ENCODE measurements around the gene TMEM154. TPM values are rescaled to one million over a fixed set of nuclear protein-coding genes. Genes with fewer than 3 reads are reported as not detected.

TMEM154 gene
- total RNA-seq, 2 experiments from 2014 or later: 15.2 to 21.2 TPM

DNA sequence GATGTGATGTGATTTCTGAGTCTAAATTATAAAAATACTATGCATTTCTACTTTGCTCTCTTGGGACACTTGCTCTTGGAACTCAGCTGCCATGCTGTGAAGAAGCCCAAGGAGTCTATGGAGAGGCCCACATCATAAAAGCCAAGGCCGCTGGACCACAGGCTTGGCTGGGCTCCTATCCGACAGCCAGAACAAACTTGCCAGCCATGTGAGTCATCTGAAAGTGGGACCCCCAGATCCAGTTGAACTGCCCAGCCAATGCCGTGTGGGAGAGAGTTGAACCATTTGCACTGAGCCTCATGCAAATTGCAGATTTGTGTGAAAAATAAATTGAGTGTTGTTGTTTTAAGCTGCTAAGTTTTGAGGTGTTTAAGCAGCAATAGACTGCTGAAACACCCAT lies 60.2 kb downstream of the TMEM154 start:
- Mint-ChIP-seq H3K27me3 (no peaks in the 10 kb centered on the region), H3K36me3 (ENCODE audit: low read depth) (no peaks in the 10 kb centered on the region), H3K27ac (no peak overlapping the region), H3K9me3 (ENCODE audit: low read depth) (no peaks in the 10 kb centered on the region), H3K4me1 (no peaks in the 10 kb centered on the region), H3K4me3 (no peak overlapping the region)
- DNase-seq (no peak), ATAC-seq (no peak)
- ChIA-PET CTCF (no interaction called here), POLR2A (no interaction called here)
- intact Hi-C loops (cut with DNase I, micrococcal nuclease): no loop called here

DNA sequence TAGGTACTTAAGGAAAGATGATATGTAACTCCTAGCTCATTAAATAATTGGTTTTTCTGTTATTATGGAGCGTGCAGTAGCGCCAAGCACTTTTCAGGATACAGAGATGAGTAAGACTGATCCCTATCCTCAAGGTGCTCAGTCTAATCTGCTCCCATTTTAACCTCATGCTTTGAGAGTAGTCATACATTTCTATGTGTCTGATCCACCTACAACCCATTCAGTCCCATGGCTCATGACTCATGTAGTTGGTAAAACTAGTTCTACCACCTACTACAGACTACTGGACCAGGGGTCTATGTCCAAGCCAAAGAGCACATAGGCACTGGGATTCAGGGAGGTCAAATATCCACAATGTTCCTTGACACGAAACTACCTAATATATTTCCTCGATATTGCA lies 60.8 kb downstream of the TMEM154 start:
- no peak for DNase-seq
- Mint-ChIP-seq H3K4me1 (no peaks in the 10 kb centered on the region), H3K9me3 (ENCODE audit: low read depth) (no peaks in the 10 kb centered on the region), H3K27ac (no peak overlapping the region), H3K36me3 (ENCODE audit: low read depth) (no peaks in the 10 kb centered on the region), H3K27me3 (no peaks in the 10 kb centered on the region), H3K4me3 (no peak overlapping the region)
- ChIA-PET CTCF (interaction anchor here (0.6 kb wide), 2 partner anchors 9 to 117 kb away, joined by 3 read pairs; no protein-coding TSS in a partner anchor), POLR2A (no interaction called here)
- no peak for ATAC-seq
- intact Hi-C loops (cut with DNase I, micrococcal nuclease): no loop called here

DNA sequence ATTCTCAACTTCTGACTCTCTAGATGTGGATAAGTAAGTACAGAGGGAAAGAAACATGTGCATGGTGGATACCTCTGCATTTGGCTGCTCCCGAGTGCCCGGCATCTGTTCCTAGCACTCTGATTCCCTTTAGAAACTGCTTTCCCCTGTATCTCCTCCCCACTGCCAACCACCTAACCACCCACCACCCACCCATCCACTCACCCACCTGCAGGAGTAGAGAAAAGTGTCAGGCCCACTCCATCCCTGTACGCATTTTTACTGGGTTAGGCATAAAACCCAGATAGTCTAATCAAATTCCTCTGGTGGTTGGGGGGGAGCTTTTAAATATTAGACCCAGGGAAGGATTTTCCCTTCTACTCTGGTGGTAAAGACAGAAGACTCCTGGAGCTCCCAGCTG lies 63.0 kb downstream of the TMEM154 start:
- ChIA-PET CTCF (interaction anchor here (0.6 kb wide), 1 partner anchor 208 kb away, joined by 4 read pairs; no protein-coding TSS in a partner anchor), POLR2A (no interaction called here)
- Mint-ChIP-seq H3K9me3 (ENCODE audit: low read depth) (no peaks in the 10 kb centered on the region), H3K4me3 (no peak overlapping the region), H3K4me1 (no peaks in the 10 kb centered on the region), H3K27ac (no peak overlapping the region), H3K27me3 (no peaks in the 10 kb centered on the region), H3K36me3 (ENCODE audit: low read depth) (no peaks in the 10 kb centered on the region)
- DNase-seq (no peak), ATAC-seq (no peak)
- intact Hi-C loops (cut with DNase I, micrococcal nuclease): no loop called here

DNA sequence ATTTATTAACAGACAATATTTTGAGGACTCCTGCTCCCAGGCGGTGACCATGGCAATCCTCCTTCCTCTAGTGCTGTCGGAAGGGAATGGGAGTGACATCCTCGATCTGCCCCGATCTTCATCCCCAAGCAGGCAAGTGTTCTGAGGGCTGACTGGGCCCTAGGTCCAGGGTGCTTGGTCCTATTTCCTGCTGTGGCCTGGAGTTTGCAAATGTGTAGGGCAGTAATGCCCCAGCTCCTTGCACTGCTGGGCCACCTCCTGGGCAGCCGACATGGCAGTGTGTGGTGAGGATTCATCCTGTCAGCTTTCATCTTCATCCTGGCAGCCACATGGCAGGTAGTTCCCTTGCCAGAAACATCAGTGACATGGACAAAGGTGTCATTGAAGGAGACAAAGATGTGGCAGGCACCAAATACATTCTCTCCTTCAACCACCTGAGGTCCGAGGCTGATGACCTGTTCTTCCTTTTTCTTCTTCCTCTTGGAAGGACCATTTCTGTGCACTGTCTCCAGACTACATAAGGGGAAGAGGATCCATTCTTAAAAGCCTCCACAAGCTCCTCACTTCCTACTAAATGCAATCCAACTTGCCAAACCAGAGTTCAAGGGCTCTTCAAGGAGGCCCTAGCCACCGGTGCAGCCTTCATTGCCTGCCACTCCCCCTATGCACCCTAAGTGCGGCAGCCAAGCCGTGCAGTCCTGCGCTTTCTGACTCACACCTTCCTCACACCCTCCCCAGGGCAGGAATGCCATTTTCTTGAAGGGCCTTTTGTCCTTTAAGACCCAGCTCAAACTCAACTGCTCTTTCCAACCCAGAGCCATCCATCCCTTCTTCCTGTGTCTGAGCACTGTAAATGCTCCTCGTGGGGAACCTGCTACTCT lies 65.7 kb downstream of the TMEM154 start:
- POLR2A ChIA-PET: no interaction called here
- no peaks in the 10 kb centered on the region for H3K9me3 Mint-ChIP-seq (ENCODE audit: low read depth)
- ATAC-seq (no peak), DNase-seq (no peak)
- CTCF ChIA-PET: no interaction called here
- no peaks in the 10 kb centered on the region for H3K36me3 Mint-ChIP-seq (ENCODE audit: low read depth)
- intact Hi-C loops (cut with DNase I, micrococcal nuclease): no loop called here
- H3K4me1 Mint-ChIP-seq: no peaks in the 10 kb centered on the region
- H3K27me3 Mint-ChIP-seq: no peaks in the 10 kb centered on the region
- no peak overlapping the region for H3K27ac Mint-ChIP-seq
- H3K4me3 Mint-ChIP-seq: no peak overlapping the region

DNA sequence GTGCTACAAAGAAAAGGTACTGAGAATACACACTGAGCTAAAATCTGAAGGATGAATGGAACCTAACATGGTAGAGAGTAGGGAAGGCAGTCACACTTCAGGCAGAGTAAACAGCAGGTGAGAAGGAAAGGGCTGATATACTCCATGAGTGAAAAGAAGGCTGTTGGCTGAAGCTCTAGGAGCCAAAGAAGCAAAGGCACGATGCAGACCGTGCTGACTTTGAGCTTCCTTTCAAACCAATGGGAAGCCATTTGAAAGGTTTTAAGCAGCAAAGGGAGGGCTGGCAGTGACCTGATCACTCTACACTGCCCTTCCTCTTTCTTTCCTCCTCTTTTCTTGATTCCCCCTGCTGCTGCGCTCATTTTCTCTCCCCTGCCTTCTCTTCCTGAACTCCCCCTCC lies 66.4 kb downstream of the TMEM154 start:
- Mint-ChIP-seq H3K4me1 (no peaks in the 10 kb centered on the region), H3K4me3 (no peak overlapping the region), H3K27me3 (no peaks in the 10 kb centered on the region), H3K9me3 (ENCODE audit: low read depth) (no peaks in the 10 kb centered on the region), H3K36me3 (ENCODE audit: low read depth) (no peaks in the 10 kb centered on the region), H3K27ac (no peak overlapping the region)
- ATAC-seq (no peak), DNase-seq (no peak)
- POLR2A ChIA-PET: no interaction called here
- intact Hi-C loops (cut with DNase I, micrococcal nuclease): no loop called here
- CTCF ChIA-PET: interaction anchor here (1.4 kb wide), 1 partner anchor 111 kb away, joined by 6 read pairs; no protein-coding TSS in a partner anchor

DNA sequence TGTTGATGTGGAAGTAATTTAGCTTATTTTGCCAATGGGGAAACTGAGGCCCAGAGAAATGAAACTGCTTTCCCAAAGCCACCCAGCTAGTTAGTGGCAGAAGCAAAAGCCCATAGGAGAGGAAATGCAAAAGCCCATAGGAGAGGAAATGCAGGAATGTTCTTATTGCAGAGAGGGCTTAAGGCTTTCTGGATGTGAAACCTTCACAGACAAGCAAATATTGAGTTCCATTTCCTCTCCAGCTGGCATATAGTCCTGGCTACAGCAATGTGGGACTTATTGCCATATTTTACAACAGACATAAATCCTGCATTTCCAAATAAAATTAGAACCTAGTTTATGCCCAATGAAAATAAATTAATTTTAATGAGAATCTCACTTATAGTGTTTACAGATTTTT lies 69.7 kb downstream of the TMEM154 start:
- CTCF ChIA-PET: interaction anchor here (0.6 to 2.0 kb wide), 6 partner anchors 9 to 214 kb away, joined by 3 to 7 read pairs (median 3); no protein-coding TSS in a partner anchor
- no peak for DNase-seq
- intact Hi-C loops (cut with DNase I, micrococcal nuclease): no loop called here
- no peaks in the 10 kb centered on the region for H3K36me3 Mint-ChIP-seq (ENCODE audit: low read depth)
- POLR2A ChIA-PET: no interaction called here
- H3K9me3 Mint-ChIP-seq (ENCODE audit: low read depth): no peaks in the 10 kb centered on the region
- no peak overlapping the region for H3K4me3 Mint-ChIP-seq
- peaks cover 4% of the 10 kb centered on the region for H3K4me1 Mint-ChIP-seq
- no peak for ATAC-seq
- H3K27me3 Mint-ChIP-seq: no peaks in the 10 kb centered on the region
- H3K27ac Mint-ChIP-seq: no peak overlapping the region

DNA sequence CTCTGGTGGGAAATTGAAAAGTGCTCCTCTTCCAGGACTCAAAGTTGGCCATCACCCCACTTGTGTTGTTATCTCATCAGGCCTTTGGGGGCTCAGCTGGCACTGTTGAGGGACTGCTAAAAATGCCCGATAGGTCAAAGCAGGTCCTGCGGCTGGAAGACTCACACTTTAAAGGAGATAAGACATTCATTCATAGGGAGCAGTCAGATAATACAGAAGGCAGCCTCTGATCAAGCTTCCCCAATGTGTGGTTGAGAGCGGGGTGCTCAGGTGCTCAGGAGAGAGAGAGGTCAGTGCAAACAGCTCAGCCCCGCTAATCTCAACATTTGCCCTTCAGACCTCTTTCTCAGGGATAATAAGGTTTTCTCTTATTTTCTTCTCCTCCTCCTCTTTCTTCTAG lies 70.3 kb downstream of the TMEM154 start:
- CTCF ChIA-PET: interaction anchor here (0.6 to 2.2 kb wide), 7 partner anchors 20 to 213 kb away, joined by 3 to 7 read pairs (median 3); no protein-coding TSS in a partner anchor
- H3K27ac Mint-ChIP-seq: no peak overlapping the region

DNA sequence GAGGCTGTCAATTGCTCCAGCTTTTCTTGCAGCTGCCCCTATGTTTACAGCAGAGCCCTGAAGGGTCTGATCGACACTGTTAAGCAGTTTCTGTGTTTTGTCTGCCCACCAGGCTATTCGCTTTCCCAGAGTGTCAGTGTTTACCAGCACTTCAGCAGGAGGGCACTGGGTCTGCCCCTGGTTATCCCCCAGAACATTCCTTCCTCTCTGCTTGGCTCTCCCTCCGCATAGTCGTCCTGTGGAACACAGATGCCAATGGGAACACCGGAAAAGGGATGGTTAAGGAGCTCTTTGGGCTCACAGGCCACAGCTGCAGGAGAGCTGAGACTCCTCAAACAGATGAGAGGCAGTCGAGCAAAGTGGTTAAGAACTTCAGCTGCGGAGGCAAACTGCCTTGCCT lies 72.6 kb downstream of the TMEM154 start:
- intact Hi-C loops (cut with DNase I, micrococcal nuclease): no loop called here
- H3K4me3 Mint-ChIP-seq: no peak overlapping the region
- ChIA-PET POLR2A (interaction anchor here (0.6 kb wide), 1 partner anchor 60 kb away, joined by 3 read pairs; no protein-coding TSS in a partner anchor), CTCF (interaction anchor here (0.6 to 2.2 kb wide), 2 partner anchors 106 to 694 kb away, joined by 3 to 7 read pairs; no protein-coding TSS in a partner anchor)
- H3K4me1 Mint-ChIP-seq: peaks cover 4% of the 10 kb centered on the region
- no peaks in the 10 kb centered on the region for H3K9me3 Mint-ChIP-seq (ENCODE audit: low read depth)
- no peak overlapping the region for H3K27ac Mint-ChIP-seq
- DNase-seq (no peak), ATAC-seq (no peak)
- H3K27me3 Mint-ChIP-seq: no peaks in the 10 kb centered on the region
- no peaks in the 10 kb centered on the region for H3K36me3 Mint-ChIP-seq (ENCODE audit: low read depth)

More for the DNA sequence above, 70.3 kb downstream of the TMEM154 start:
- no peak for DNase-seq
- POLR2A ChIA-PET: no interaction called here
- intact Hi-C loops (cut with DNase I, micrococcal nuclease): no loop called here
- Mint-ChIP-seq H3K36me3 (ENCODE audit: low read depth) (no peaks in the 10 kb centered on the region), H3K9me3 (ENCODE audit: low read depth) (no peaks in the 10 kb centered on the region), H3K4me1 (peaks cover 4% of the 10 kb centered on the region), H3K4me3 (no peak overlapping the region), H3K27me3 (no peaks in the 10 kb centered on the region)
- no peak for ATAC-seq

DNA sequence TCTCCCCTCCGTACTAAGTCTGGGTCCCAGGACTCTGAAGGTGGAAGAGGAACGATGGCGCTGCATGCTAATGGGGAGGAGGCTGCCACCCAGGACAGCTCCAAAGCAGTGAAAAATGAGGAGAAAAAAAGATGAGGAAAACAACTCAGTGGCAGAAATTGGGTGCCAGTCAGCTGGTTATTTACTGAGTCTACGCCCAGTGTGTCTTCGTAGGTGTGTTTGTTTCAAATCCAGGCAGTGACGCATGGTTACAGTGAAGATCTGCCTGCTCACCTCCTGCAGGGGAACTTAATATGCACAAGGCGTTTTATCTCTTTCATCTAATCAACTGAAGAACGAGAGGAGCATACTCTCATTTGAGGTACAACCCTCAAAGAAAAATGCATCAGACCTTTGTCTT lies 73.0 kb downstream of the TMEM154 start:
- no peak overlapping the region for H3K4me3 Mint-ChIP-seq
- ATAC-seq (no peak), DNase-seq (no peak)
- ChIA-PET POLR2A (interaction anchor here (0.6 kb wide), 1 partner anchor 60 kb away, joined by 3 read pairs; no protein-coding TSS in a partner anchor), CTCF (interaction anchor here (0.9 to 1.0 kb wide), 2 partner anchors 11 to 46 kb away, joined by 3 read pairs; no protein-coding TSS in a partner anchor)
- H3K4me1 Mint-ChIP-seq: peaks cover 4% of the 10 kb centered on the region
- no peaks in the 10 kb centered on the region for H3K9me3 Mint-ChIP-seq (ENCODE audit: low read depth)
- H3K27me3 Mint-ChIP-seq: no peaks in the 10 kb centered on the region
- no peaks in the 10 kb centered on the region for H3K36me3 Mint-ChIP-seq (ENCODE audit: low read depth)
- intact Hi-C loops (cut with DNase I, micrococcal nuclease): no loop called here
- no peak overlapping the region for H3K27ac Mint-ChIP-seq

DNA sequence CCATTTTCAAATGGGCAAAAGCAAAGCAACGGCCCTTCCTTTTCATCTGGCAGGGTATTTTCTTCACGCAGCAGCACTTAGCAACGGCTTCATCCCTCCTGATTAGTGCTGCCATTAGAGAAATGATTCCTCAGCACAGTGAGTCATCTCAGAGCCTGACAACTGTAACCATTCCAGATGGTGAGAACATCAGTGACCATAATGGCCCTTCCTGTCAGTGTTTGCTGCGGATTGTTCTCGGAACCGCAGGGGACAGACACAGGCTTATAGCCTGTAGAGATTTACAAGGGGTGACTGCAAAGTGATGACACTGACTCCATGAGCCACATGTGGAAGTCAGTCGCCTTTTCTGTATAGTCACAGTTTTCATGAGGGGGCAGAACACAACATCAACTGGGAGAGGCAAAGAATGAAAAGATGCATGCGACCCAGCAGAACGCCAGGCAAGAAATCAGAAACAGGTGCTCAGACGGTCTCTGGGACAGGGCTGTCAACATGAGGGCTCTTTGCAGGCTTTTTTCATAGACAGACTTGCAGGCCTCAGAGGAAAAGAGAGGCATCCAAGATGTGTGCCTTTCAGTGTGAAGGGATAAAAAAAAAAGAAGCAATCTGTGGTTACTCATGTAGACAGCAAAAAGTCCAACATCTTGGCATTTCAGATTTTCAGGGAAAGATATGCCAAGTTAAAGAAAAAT lies 74.0 kb downstream of the TMEM154 start:
- Mint-ChIP-seq H3K4me3 (no peak overlapping the region), H3K9me3 (ENCODE audit: low read depth) (no peaks in the 10 kb centered on the region), H3K36me3 (ENCODE audit: low read depth) (no peaks in the 10 kb centered on the region), H3K27me3 (no peaks in the 10 kb centered on the region), H3K27ac (no peak overlapping the region), H3K4me1 (peaks cover 4% of the 10 kb centered on the region)
- intact Hi-C loops (cut with DNase I, micrococcal nuclease): no loop called here
- ChIA-PET POLR2A (no interaction called here), CTCF (interaction anchor here (0.9 to 1.0 kb wide), 2 partner anchors 10 to 45 kb away, joined by 3 read pairs; no protein-coding TSS in a partner anchor)
- no peak for ATAC-seq
- no peak for DNase-seq

DNA sequence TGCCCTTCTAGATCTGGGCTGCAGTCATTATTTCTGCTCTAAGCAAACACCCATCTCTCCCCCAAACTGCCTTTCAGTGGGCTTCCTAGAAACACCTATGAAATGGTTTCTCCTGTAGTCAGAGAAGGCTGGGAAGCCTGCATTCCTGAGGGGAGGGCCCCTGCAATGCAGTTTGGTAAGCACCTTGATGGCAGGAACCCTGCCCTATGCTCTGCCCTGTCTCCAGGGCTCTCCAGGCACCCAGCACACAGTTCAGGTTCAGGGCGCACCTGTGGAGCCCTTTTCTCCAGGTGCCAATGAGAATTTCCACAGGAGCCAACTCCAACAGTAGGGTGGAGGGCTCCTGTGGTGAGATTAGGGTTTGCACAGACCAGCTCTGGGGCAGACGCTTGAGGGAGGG lies 74.8 kb downstream of the TMEM154 start:
- no peaks in the 10 kb centered on the region for H3K9me3 Mint-ChIP-seq (ENCODE audit: low read depth)
- H3K4me1 Mint-ChIP-seq: peaks cover 4% of the 10 kb centered on the region
- ChIA-PET CTCF (no interaction called here), POLR2A (no interaction called here)
- no peak overlapping the region for H3K27ac Mint-ChIP-seq
- no peak for DNase-seq
- no peak for ATAC-seq
- intact Hi-C loops (cut with DNase I, micrococcal nuclease): no loop called here
- no peak overlapping the region for H3K4me3 Mint-ChIP-seq
- no peaks in the 10 kb centered on the region for H3K36me3 Mint-ChIP-seq (ENCODE audit: low read depth)
- H3K27me3 Mint-ChIP-seq: no peaks in the 10 kb centered on the region

DNA sequence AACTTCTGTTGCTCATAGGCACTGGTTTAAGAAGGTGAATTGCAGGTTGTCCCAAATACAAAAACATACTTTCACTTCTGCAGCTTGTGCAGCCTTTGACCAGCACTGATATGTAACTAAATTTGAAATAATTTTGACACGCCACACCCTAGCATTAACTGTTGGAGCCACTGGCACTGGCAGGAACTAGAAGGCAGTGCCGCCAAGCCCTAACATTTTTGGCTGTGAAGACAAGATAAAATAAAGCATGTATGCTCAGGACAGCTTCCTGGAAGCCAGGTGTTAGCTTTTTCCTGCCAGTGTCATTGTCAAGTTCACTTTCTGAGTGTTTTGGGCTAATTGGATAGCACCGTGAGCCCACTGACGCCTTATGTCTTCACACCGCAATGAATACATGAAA lies 78.6 kb downstream of the TMEM154 start:
- DNase-seq (no peak), ATAC-seq (no peak)
- H3K4me3 Mint-ChIP-seq: no peak overlapping the region
- POLR2A ChIA-PET: no interaction called here
- H3K4me1 Mint-ChIP-seq: no peaks in the 10 kb centered on the region
- H3K27ac Mint-ChIP-seq: no peak overlapping the region
- H3K9me3 Mint-ChIP-seq (ENCODE audit: low read depth): no peaks in the 10 kb centered on the region
- CTCF ChIA-PET: no interaction called here
- H3K36me3 Mint-ChIP-seq (ENCODE audit: low read depth): no peaks in the 10 kb centered on the region
- intact Hi-C loops (cut with DNase I, micrococcal nuclease): no loop called here
- H3K27me3 Mint-ChIP-seq: no peaks in the 10 kb centered on the region
